ENCODE results near the gene GOLGA5. TPM values are rescaled to one million over a fixed set of nuclear protein-coding genes. Genes with fewer than 3 reads are reported as not detected.
"Not testable (repeated sequence)": the region's sequence is repeated elsewhere in the genome, so short reads cannot be mapped to it uniquely, and the experiment has no call there.

The GOLGA5 gene
- total RNA-seq, 1 donor from 2014 or later, result 23.4 TPM

DNA sequence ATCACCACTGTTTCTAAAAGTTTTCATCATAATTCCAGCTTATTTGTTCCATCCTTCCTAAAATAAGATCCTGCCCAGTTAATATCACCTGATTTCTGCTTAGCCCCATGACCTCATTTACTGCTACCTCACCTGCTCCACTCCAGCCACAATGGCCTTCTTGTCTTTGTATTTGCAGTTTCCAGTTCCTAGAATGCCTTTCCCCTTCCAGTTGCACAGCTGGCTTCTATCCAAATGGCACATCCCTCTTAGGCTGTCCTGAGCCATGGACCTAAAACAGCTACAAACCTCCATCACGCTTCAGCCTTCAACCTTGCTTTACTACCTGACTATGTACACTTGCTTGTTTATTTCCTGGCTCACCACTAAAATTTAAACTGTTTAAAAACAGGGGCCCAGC is 39.1 kb upstream of the GOLGA5 start:
- no peak overlapping the region for H3K4me3 ChIP-seq (ENCODE audit: low read depth, low read length)
- TF ChIP-seq, protein P1, sequence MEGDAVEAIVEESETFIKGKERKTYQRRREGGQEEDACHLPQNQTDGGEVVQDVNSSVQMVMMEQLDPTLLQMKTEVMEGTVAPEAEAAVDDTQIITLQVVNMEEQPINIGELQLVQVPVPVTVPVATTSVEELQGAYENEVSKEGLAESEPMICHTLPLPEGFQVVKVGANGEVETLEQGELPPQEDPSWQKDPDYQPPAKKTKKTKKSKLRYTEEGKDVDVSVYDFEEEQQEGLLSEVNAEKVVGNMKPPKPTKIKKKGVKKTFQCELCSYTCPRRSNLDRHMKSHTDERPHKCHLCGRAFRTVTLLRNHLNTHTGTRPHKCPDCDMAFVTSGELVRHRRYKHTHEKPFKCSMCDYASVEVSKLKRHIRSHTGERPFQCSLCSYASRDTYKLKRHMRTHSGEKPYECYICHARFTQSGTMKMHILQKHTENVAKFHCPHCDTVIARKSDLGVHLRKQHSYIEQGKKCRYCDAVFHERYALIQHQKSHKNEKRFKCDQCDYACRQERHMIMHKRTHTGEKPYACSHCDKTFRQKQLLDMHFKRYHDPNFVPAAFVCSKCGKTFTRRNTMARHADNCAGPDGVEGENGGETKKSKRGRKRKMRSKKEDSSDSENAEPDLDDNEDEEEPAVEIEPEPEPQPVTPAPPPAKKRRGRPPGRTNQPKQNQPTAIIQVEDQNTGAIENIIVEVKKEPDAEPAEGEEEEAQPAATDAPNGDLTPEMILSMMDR (conservative IDR thresholded peaks at IDR 0.05; ENCODE audit: low read depth, low read length), result no peak
- DNase-seq (ENCODE audit: low read depth), result no peak

DNA sequence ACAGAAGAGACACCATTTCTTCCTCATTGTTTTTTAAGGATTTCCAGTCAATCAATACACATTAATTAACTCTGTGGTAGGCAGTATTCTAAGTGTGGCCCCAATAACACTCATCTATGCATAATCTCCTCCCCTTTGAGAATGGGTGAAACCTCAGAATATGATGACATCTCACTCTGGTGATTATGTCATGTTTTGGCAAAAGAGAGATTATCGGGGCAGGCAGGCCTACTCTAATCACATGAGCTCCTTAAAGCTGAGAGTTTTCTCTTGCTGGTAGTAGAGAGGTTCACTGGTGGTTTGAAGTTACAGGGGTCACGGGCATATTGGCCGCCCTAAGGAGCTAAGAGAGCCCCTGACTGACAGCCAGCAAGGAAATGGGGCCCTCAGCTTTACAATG is 38.6 kb upstream of the GOLGA5 start:
- TF ChIP-seq, protein P1 (conservative IDR thresholded peaks at IDR 0.05; ENCODE audit: low read depth, low read length), result no peak
- no peak overlapping the region for H3K4me3 ChIP-seq (ENCODE audit: low read depth, low read length)
- DNase-seq (ENCODE audit: low read depth), result no peak

DNA sequence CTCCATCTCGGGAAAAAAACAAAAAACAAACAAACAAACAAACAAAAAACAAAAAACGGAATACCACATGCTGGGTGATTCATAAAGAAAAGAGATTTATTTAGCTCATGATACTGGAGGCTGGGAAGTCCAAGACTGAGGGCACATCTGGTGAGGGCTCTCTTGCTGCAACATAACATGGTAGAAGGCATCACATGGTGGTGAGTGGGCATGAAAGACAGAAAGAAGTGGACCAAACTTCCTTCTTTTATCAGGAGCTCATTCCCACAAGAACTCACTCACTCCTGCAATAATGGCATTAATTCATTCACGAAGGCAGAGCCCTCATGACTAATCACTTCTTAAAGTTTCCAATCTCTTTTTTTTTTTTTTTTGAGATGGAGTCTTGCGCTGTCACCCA is 37.7 kb upstream of the GOLGA5 start:
- TF ChIP-seq, protein P1 (conservative IDR thresholded peaks at IDR 0.05; ENCODE audit: low read depth, low read length), result no peak
- H3K4me3 ChIP-seq (ENCODE audit: low read depth, low read length), result no peak overlapping the region
- DNase-seq (ENCODE audit: low read depth), result no peak

DNA sequence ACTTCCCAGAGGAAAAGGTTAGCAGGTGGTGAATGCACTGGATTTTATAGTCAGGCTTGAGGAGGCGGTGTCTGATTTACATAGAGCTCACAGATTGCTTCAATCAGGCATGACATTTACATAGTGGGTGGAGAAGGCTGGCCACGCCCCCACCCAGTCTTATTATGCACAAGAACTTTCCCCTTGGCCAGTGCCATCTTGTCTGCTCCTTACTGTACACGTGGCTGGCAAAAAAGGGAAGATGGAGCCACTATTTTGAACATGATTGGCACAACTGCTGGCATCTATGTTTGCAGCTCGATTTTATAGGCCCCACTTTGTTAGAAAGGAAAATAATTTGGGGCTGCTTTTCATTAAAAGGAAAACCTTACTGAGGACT is 34.8 kb upstream of the GOLGA5 start:
- DNase-seq (ENCODE audit: low read depth), result no peak
- TF ChIP-seq, protein P1 (conservative IDR thresholded peaks at IDR 0.05; ENCODE audit: low read depth, low read length), result no peak
- H3K4me3 ChIP-seq (ENCODE audit: low read depth, low read length), result no peak overlapping the region

DNA sequence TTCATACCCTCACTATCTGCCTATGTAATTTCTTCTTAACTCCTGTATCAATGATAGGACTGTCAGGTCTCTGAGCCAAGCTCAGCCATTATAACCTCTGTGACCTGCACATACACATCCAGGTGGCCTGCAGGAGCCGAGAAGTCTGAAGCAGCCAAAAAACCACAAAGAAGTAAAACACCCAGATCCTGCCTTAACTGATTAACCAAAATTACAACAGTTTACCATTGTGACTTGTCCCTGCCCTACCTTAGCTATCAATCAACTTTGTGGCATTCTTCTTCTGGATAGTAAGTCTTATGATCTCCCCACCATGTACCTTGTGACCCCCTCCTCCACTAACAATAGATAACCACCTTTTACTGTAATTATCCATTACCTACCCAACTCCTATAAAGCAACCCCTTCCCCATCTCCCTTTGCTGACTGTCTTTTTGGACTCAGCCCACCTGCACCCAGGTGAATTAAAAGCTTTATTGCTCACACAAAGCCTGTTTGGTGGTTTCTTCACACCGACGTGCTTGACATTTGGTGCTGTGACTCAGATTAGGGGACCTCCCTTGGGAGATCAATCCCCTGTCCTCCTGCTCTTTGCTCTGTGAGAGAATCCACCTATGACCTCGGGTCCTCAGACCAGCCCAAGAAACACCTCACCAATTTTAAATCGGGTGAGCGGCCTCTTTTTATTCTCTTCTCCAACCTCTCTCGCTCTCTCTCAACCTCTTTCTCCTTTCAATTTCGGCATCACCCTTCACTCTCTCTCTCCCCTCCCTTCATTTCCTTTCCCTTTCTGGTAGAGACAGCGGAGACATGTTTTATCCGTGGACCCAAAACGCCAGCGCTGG is 34.2 kb upstream of the GOLGA5 start:
- no peak for DNase-seq (ENCODE audit: low read depth)
- no peak overlapping the region for H3K4me3 ChIP-seq (ENCODE audit: low read depth, low read length)
- TF ChIP-seq, protein P1 (conservative IDR thresholded peaks at IDR 0.05; ENCODE audit: low read depth, low read length), result no peak

DNA sequence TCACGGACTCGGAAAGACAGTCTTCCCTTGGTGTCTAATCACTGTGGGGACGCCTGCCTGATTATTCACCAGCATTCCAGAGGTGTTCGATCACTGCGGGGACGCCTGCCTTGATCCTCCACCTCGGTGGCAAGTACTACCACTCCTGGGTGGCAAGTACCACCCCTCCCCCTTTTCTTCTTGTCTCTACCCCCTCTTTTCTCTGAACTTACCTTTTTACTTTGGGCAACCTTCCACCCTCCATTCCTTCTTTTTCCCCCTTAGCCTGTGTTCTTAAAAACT is 33.6 kb upstream of the GOLGA5 start:
- no peak for DNase-seq (ENCODE audit: low read depth)
- TF ChIP-seq, protein P1 (conservative IDR thresholded peaks at IDR 0.05; ENCODE audit: low read depth, low read length), result no peak
- no peak overlapping the region for H3K4me3 ChIP-seq (ENCODE audit: low read depth, low read length)

DNA sequence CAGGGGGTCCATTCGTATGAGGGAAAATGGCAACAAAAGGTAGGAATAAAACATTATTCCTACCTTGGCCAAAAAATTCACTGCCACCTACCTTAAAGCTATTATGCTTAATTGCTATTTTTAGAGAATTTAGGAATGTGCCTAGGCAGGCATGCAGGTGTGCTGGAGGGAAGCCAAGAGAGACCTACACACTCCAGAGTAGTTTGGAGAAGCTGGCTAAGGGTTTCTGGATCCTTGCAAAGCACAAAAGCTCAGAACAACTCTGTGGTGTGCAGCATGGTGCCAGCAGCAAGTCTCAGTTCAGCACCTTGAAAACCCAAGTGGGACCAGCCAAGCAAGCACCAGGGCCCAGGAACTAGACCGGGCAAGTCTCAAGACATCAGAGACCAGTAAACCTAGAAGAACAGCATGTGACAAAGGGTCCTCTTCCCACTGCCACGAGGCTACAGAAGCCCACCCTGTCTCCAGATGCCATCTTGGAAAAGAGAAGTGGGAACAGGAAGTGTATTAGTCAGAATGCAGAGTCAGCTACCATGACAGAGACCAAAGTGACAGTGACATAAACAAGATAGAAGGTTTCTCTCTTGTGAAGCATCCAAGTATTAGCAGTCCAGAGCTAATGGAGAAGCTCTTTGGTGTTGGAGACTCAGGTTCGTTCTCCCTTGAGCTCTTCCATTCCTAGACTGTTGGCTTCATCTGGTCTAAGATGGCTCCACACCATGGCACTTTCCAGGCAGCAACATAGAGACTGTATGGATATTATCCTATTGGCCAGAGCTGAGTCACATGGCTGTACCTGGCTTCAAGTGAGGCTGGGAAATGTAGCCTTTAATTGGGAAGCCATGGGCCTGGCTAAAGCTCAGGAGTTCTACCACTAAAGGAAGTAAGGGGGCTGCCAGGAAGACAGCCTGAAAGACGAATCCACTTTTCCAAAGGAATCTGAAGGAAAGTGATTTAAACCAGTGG is 30.2 kb upstream of the GOLGA5 start:
- not testable (repeated sequence) for H3K4me3 ChIP-seq (ENCODE audit: low read depth, low read length); DNase-seq (ENCODE audit: low read depth)

DNA sequence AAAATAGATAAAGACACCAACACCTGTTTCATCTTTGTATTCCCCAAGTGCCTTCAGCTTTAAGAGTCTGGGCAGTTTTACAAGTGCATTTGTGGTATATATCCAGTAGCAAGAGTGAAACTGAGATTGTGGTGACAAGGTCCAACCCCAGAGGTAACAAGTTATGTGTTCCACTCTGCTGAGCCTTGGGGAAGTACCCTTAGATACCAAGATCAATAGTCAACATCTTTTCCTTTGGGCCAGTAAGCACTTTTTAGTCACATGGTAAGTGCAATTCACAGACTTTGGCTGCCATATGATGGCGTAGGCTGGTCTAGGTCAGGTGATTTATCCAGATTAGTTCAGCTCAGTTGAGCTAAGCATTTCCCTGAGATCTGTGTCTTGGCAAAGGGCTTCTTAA is 25.9 kb upstream of the GOLGA5 start:
- DNase-seq (ENCODE audit: low read depth), result peak; percentile 86
- not testable (repeated sequence) for H3K4me3 ChIP-seq (ENCODE audit: low read depth, low read length)
